ENCODE results near the gene SLC25A20. TPM values are rescaled to one million over a fixed set of nuclear protein-coding genes. Genes with fewer than 3 reads are reported as not detected.

Gene SLC25A20
- total and polyA plus RNA-seq, 2 of the 4 experiments (the other 2 are of a cell fraction): 23.8 to 27.1 TPM

DNA sequence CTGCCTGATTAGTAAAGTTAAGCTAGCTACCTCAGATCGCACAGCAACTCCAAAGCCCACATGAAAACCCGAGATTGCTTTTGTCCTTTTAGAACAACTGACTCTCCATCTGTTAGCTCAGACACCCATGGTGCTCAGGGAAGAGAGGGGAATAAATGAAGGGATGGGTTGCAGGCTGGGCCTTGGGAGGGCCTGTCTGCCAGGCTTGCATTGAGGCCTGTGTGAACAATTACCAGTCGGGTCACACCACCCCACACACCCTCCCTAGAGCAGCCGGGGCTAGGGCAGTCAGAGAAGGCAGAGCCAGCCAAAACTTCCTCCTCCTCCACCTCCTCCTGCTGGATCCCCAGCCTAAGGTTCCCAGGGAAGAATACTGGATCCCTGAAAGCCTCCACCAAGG lies 42.2 kb downstream of the SLC25A20 start:
- no peaks in the 10 kb centered on the region for H3K9me3 ChIP-seq (ENCODE audit: control insufficient read depth, insufficient read depth, low read length)
- intact Hi-C loops (cut with micrococcal nuclease): no loop called here
- H3K4me3 ChIP-seq (ENCODE audit: insufficient read depth, low read depth, low read length): no peak overlapping the region
- in situ Hi-C loops (cut with MboI; ENCODE audit: low sequenced_read_pairs): no loop called here
- ChIA-PET CTCF (no interaction called here), POLR2A (ENCODE audit: unreplicated experiment) (no interaction called here)
- H3K9me1 ChIP-seq (ENCODE audit: insufficient read depth, low read length): peaks cover 3% of the 10 kb centered on the region; the same call in 1 of the 2 replicates
- no peaks in the 10 kb centered on the region; the same call in 1 of the 2 replicates for H3K4me1 ChIP-seq (ENCODE audit: control insufficient read depth, insufficient read depth, low read length)
- no peak overlapping the region for H3K18ac ChIP-seq (ENCODE audit: low read depth, low read length)
- WGBS, 2 experiments (ENCODE audit: extremely low coverage in 2 of 2, insufficient read length in 1 of 2): 80% methylated on average over 1 of the region's 4 CpGs; no CpG with 5 or more reads in 1 of the 2 experiments
- no peak overlapping the region for H2BK20ac ChIP-seq (ENCODE audit: low read depth, low read length)
- no peak overlapping the region for H2BK15ac ChIP-seq (ENCODE audit: low read depth, low read length)
- DNase-seq (no peak), ATAC-seq (ENCODE audit: low read depth) (no peak)
- H3K56ac ChIP-seq (ENCODE audit: extremely low read depth, insufficient read depth, low read length): no peak overlapping the region
- dilution Hi-C loops (cut with HindIII; ENCODE audit: low sequenced_read_pairs, unreplicated experiment): no loop called here
- no peak overlapping the region for H4K8ac ChIP-seq (ENCODE audit: low read depth in 2 of 2, low read length in 2 of 2)
- no peak overlapping the region for H2AFZ ChIP-seq (replicated peaks; ENCODE audit: low read length, poor library complexity)
- no peak overlapping the region for H3K4me2 ChIP-seq (ENCODE audit: low read depth, low read length)
- no peak overlapping the region for H3K14ac ChIP-seq (replicated peaks; ENCODE audit: low read depth, low read length)
- no peaks in the 10 kb centered on the region for H3K27me3 ChIP-seq (ENCODE audit: control insufficient read depth, insufficient read depth, low read length)
- no peak overlapping the region for H2AK9ac ChIP-seq (replicated peaks; ENCODE audit: low read depth, low read length, poor library complexity)
- no peak overlapping the region for H3K4ac ChIP-seq (ENCODE audit: low read depth, low read length)
- H3K23ac ChIP-seq (ENCODE audit: low read depth, low read length): no peak overlapping the region
- H4K20me1 ChIP-seq (ENCODE audit: insufficient read depth, low read length): no peaks in the 10 kb centered on the region
- H4K91ac ChIP-seq (ENCODE audit: insufficient read depth, low read depth, low read length): no peak overlapping the region
- H2BK120ac ChIP-seq (ENCODE audit: low read depth, low read length): no peak overlapping the region
- H4K5ac ChIP-seq (ENCODE audit: low read depth, low read length): no peak overlapping the region
- H3K9ac ChIP-seq (ENCODE audit: low read depth, low read length): no peak overlapping the region
- no peaks in the 10 kb centered on the region for H3K79me1 ChIP-seq (ENCODE audit: low read depth in 1 of 2, low read length in 2 of 2)
- no TSS peak for BruUV-seq (replicated peaks)
- no peak overlapping the region for H2BK5ac ChIP-seq (ENCODE audit: low read depth, low read length, poor library complexity, severe bottlenecking)
- TF ChIP-seq CHD1 (IDR thresholded peaks at IDR 0.05; ENCODE audit: low read depth, low read length): no peak
- no peak for TF ChIP-seq POLR2A (IDR thresholded peaks at IDR 0.05; ENCODE audit: low read depth, low read length)
- TF ChIP-seq MAZ (IDR thresholded peaks at IDR 0.05; ENCODE audit: borderline replicate concordance, low read depth, low read length): no peak
- TF ChIP-seq RFX5 (IDR thresholded peaks at IDR 0.05; ENCODE audit: low read depth, low read length): no peak
- TF ChIP-seq CEBPB (IDR thresholded peaks at IDR 0.05; ENCODE audit: low read depth, low read length): no peak
- no peak for TF ChIP-seq MXI1 (IDR thresholded peaks at IDR 0.05; ENCODE audit: borderline replicate concordance, low read depth, low read length)
- TF ChIP-seq, protein P1, sequence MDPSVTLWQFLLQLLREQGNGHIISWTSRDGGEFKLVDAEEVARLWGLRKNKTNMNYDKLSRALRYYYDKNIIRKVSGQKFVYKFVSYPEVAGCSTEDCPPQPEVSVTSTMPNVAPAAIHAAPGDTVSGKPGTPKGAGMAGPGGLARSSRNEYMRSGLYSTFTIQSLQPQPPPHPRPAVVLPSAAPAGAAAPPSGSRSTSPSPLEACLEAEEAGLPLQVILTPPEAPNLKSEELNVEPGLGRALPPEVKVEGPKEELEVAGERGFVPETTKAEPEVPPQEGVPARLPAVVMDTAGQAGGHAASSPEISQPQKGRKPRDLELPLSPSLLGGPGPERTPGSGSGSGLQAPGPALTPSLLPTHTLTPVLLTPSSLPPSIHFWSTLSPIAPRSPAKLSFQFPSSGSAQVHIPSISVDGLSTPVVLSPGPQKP (IDR thresholded peaks at IDR 0.05; ENCODE audit: borderline replicate concordance, low read depth, low read length): no peak
- TF ChIP-seq RCOR1 (IDR thresholded peaks at IDR 0.05; ENCODE audit: insufficient replicate concordance, low read length): no peak
- no peak for TF ChIP-seq FOS (IDR thresholded peaks at IDR 0.05; ENCODE audit: low read depth, low read length)
- TF ChIP-seq, protein P2, sequence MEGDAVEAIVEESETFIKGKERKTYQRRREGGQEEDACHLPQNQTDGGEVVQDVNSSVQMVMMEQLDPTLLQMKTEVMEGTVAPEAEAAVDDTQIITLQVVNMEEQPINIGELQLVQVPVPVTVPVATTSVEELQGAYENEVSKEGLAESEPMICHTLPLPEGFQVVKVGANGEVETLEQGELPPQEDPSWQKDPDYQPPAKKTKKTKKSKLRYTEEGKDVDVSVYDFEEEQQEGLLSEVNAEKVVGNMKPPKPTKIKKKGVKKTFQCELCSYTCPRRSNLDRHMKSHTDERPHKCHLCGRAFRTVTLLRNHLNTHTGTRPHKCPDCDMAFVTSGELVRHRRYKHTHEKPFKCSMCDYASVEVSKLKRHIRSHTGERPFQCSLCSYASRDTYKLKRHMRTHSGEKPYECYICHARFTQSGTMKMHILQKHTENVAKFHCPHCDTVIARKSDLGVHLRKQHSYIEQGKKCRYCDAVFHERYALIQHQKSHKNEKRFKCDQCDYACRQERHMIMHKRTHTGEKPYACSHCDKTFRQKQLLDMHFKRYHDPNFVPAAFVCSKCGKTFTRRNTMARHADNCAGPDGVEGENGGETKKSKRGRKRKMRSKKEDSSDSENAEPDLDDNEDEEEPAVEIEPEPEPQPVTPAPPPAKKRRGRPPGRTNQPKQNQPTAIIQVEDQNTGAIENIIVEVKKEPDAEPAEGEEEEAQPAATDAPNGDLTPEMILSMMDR (conservative IDR thresholded peaks at IDR 0.05; ENCODE audit: low read depth, low read length): no peak
- no peak for TF ChIP-seq RAD21 (IDR thresholded peaks at IDR 0.05; ENCODE audit: low read length)
- no peak for TF ChIP-seq MAFK (IDR thresholded peaks at IDR 0.05; ENCODE audit: low read depth, low read length)
- no peak for TF ChIP-seq SMC3 (IDR thresholded peaks at IDR 0.05; ENCODE audit: low read depth, low read length)
- TF ChIP-seq BHLHE40 (IDR thresholded peaks at IDR 0.05; ENCODE audit: low read depth, low read length): no peak
- TF ChIP-seq NFE2L2 (IDR thresholded peaks at IDR 0.05; ENCODE audit: low read depth, low read length): no peak
- TF ChIP-seq, protein P3, sequence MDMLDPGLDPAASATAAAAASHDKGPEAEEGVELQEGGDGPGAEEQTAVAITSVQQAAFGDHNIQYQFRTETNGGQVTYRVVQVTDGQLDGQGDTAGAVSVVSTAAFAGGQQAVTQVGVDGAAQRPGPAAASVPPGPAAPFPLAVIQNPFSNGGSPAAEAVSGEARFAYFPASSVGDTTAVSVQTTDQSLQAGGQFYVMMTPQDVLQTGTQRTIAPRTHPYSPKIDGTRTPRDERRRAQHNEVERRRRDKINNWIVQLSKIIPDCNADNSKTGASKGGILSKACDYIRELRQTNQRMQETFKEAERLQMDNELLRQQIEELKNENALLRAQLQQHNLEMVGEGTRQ (IDR thresholded peaks at IDR 0.05; ENCODE audit: low read depth, low read length): no peak
- H2AK5ac ChIP-seq (ENCODE audit: low read depth, low read length): no peak overlapping the region
- H3K36me3 ChIP-seq (ENCODE audit: control insufficient read depth, insufficient read depth, low read length): peaks cover 11% of the 10 kb centered on the region
- no peak overlapping the region for H3K27ac ChIP-seq (ENCODE audit: insufficient read depth, low read length)
